Uterus (tissue), 4 donors: ENCODE measurements around the gene PUDP. TPM values are rescaled to one million over a fixed set of nuclear protein-coding genes. Genes with fewer than 3 reads are reported as not detected.
"Not testable (repeated sequence)": the region's sequence is repeated elsewhere in the genome, so short reads cannot be mapped to it uniquely, and the experiment has no call there.

ENCODE experiments used
- DNase-seq, 2 donors: peaks; one replicate each; pipeline ENCODE4 v3.0.0-alpha.2; 2019 to 2020
- H3K27ac ChIP-seq, 2 donors: fragments of 200-600 bp; sonication (generic); 1 replicate in 1 of 2; 2 replicates in 1 of 2; pipeline ENCODE4 v1.5.1; 2016 to 2018
- H3K27me3 ChIP-seq, 2 donors: fragments of 200-600 bp; sonication (generic); one replicate each; pipeline ENCODE4 v1.5.1; 2018 to 2019; ENCODE audit warnings: control low read depth in 1 of 2
- H3K36me3 ChIP-seq, 2 donors: fragments of 200-600 bp; sonication (generic); one replicate each; pipeline ENCODE4 v1.5.1; 2019; ENCODE audit warnings: control low read depth in 1 of 2
- H3K4me1 ChIP-seq, 2 donors: fragments of 200-600 bp; sonication (generic); one replicate each; pipeline ENCODE4 v1.5.1; 2018 to 2019; ENCODE audit warnings: control low read depth in 1 of 2
- H3K4me3 ChIP-seq, 2 donors: fragments of 200-600 bp; sonication (generic); 1 replicate in 1 of 2; 2 replicates in 1 of 2; pipeline ENCODE4 v1.5.1; 2018 to 2019; ENCODE audit warnings: mild to moderate bottlenecking in 1 of 2
- H3K9me3 ChIP-seq, 2 donors: fragments of 200-600 bp; sonication (generic); one replicate each; pipeline ENCODE4 v1.5.1; 2019; ENCODE audit warnings: control low read depth in 1 of 2
- POLR2A ChIP-seq, 2 donors: fragments of 450-650 bp; IDR thresholded peaks; one replicate each; pipeline ENCODE4 v1.6.1; 2016; ENCODE audit warnings: antibody characterized with exemption in 2 of 2, mild to moderate bottlenecking in 1 of 2, moderate library complexity in 1 of 2
- intact Hi-C: fragments of 100-400 bp; cut with DNase I; formaldehyde crosslinking; loops from one replicate; pipeline ENCODE4 v1.15.1; 2023; ENCODE audit warnings: low total_unique reads
- total RNA-seq, 4 donors: library from RNA; depleted of rRNA in 3 of 4; stranded (reverse); fragments of >200 nt in 3 of 4; gene quantifications; one replicate each; pipeline versions ENCODE4 v1.1.0 to v1.2.4, GENCODE V29; 2014 to 2023
- TF ChIP-seq, protein P1 (sequence below), 4 experiments: fragments of 200-600 bp in 2 of 4; fragments of 450-650 bp in 2 of 4; sonication (generic) in 2 of 4; IDR thresholded peaks; one replicate each; pipeline ENCODE4 v1.5.1; 2016 to 2019; ENCODE audit warnings: antibody characterized with exemption in 4 of 4, mild to moderate bottlenecking in 2 of 4, moderate library complexity in 1 of 4
- donor health status: DM: yes; HTN: yes; CAD: no.

Gene PUDP
- total RNA-seq, 4 donors from 2014 or later: 11.4 to 32.3 (median 14.5) TPM

DNA sequence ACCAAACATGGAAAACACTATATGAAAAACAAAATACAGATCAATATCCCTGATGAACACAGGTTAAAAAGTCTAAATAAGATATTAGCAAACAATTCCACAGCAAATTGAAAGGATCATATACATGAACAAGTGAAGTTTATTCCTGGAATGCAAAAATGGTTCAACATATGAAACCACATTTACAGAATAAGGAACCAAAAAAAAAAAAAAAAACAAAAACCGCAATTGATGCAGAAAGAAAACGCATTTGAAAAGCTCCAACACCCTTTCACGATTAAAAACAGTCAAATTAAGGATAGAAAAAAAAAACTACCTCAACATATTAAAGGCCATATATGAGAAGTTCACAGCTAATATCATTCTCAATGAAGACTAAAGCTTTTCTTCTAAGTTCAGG lies 45.8 kb downstream of the PUDP start:
- DNase-seq: no peak
- no peaks in the 10 kb centered on the region for H3K27me3 ChIP-seq
- no peaks in the 10 kb centered on the region for H3K36me3 ChIP-seq
- TF ChIP-seq POLR2A (IDR thresholded peaks at IDR 0.05): no peak
- TF ChIP-seq, protein P1, sequence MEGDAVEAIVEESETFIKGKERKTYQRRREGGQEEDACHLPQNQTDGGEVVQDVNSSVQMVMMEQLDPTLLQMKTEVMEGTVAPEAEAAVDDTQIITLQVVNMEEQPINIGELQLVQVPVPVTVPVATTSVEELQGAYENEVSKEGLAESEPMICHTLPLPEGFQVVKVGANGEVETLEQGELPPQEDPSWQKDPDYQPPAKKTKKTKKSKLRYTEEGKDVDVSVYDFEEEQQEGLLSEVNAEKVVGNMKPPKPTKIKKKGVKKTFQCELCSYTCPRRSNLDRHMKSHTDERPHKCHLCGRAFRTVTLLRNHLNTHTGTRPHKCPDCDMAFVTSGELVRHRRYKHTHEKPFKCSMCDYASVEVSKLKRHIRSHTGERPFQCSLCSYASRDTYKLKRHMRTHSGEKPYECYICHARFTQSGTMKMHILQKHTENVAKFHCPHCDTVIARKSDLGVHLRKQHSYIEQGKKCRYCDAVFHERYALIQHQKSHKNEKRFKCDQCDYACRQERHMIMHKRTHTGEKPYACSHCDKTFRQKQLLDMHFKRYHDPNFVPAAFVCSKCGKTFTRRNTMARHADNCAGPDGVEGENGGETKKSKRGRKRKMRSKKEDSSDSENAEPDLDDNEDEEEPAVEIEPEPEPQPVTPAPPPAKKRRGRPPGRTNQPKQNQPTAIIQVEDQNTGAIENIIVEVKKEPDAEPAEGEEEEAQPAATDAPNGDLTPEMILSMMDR (IDR thresholded peaks at IDR 0.05): no peak
- no peak overlapping the region for H3K27ac ChIP-seq
- no peak overlapping the region for H3K4me3 ChIP-seq
- no peaks in the 10 kb centered on the region for H3K4me1 ChIP-seq
- H3K9me3 ChIP-seq: no peaks in the 10 kb centered on the region
- intact Hi-C loops: no loop called here

GRCh38 chrX:7100022-7100421 lies 47.9 kb downstream of the PUDP start:
- no peaks in the 10 kb centered on the region for H3K9me3 ChIP-seq
- no peak for TF ChIP-seq POLR2A (IDR thresholded peaks at IDR 0.05)
- TF ChIP-seq, protein P1 (IDR thresholded peaks at IDR 0.05): no peak
- H3K4me1 ChIP-seq: no peaks in the 10 kb centered on the region
- H3K4me3 ChIP-seq: no peak overlapping the region
- H3K36me3 ChIP-seq: no peaks in the 10 kb centered on the region
- no peak overlapping the region for H3K27ac ChIP-seq
- intact Hi-C loops: no loop called here
- DNase-seq: no peak
- no peaks in the 10 kb centered on the region for H3K27me3 ChIP-seq

DNA sequence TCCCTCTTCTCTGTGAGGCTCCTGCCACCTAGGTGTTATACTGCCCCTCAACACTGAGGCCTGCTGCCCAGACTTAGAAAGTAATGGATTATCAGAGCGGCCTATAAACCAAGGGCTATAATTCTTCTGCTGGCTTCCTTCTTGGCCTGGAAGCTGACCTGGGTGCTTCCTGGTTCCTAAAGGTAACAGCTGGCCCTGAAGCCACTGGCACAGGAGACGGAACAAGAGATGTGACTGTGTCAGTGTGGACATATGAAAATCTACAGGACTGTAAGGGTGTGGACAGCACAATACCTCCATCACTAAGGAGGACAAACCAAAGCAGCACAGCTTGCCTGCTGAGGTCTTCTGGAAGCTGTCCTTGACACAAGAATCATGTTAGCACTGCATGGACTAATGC lies 52.3 kb downstream of the PUDP start:
- H3K4me1 ChIP-seq, intact Hi-C loops, H3K36me3 ChIP-seq, H3K27me3 ChIP-seq, H3K9me3 ChIP-seq, H3K4me3 ChIP-seq, DNase-seq, H3K27ac ChIP-seq: not testable (repeated sequence)

- DNase-seq: no peak
- H3K9me3 ChIP-seq: no peaks in the 10 kb centered on the region
- no peaks in the 10 kb centered on the region for H3K4me1 ChIP-seq
- H3K4me3 ChIP-seq: no peak overlapping the region
- no peaks in the 10 kb centered on the region for H3K27me3 ChIP-seq
- H3K27ac ChIP-seq: no peak overlapping the region
- TF ChIP-seq POLR2A (IDR thresholded peaks at IDR 0.05): no peak
- TF ChIP-seq, protein P1 (IDR thresholded peaks at IDR 0.05): no peak
- intact Hi-C loops: no loop called here
- no peaks in the 10 kb centered on the region for H3K36me3 ChIP-seq
Observed at GRCh38 chrX:7093305-7093704, 54.6 kb downstream of the PUDP start.

- DNase-seq: no peak
- intact Hi-C loops: no loop called here
- H3K9me3 ChIP-seq: no peaks in the 10 kb centered on the region
- no peak overlapping the region for H3K4me3 ChIP-seq
- no peaks in the 10 kb centered on the region for H3K4me1 ChIP-seq
- no peak for TF ChIP-seq POLR2A (IDR thresholded peaks at IDR 0.05)
- TF ChIP-seq, protein P1 (IDR thresholded peaks at IDR 0.05): no peak
- H3K36me3 ChIP-seq: no peaks in the 10 kb centered on the region
- H3K27me3 ChIP-seq: no peaks in the 10 kb centered on the region
- H3K27ac ChIP-seq: no peak overlapping the region
Observed at GRCh38 chrX:7092543-7092942, 55.4 kb downstream of the PUDP start.

DNA sequence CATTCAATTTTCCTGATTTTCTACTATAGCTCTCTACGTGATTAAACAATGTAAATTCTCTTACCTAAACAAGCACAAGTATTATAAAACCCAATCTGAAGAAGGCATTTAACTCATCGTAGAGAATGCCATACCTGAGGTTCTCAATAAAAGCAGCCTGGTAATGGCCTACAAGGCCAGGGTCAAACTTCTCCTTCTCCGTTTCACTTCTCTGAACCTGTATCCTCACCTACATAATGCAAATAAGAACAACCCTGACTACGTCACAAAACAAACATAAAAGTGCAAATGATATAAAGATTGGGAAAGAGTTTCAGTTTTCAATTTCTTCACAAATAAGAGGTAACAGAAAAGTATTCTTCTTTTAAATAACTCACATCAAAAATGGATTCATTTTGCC lies 56.0 kb downstream of the PUDP start:
- H3K27ac ChIP-seq: no peak overlapping the region
- H3K9me3 ChIP-seq: no peaks in the 10 kb centered on the region
- H3K36me3 ChIP-seq: no peaks in the 10 kb centered on the region
- DNase-seq: no peak
- TF ChIP-seq, protein P1 (IDR thresholded peaks at IDR 0.05): no peak
- no peak for TF ChIP-seq POLR2A (IDR thresholded peaks at IDR 0.05)
- H3K27me3 ChIP-seq: no peaks in the 10 kb centered on the region
- intact Hi-C loops: no loop called here
- H3K4me1 ChIP-seq: no peaks in the 10 kb centered on the region
- no peak overlapping the region for H3K4me3 ChIP-seq
